Activated CD8-positive, alpha-beta memory T cell treated with anti-CD3 and anti-CD28 coated beads, Interleukin-2, amount 50 U/mL, for 24 hours (primary cell): Measurements from ENCODE around the gene VPS54.

Experiments used
- DNase-seq: peaks from one replicate; pipeline ENCODE4 v3.0.0-alpha.2; 2020; ENCODE audit errors: extremely low read depth

Gene VPS54

GRCh38 chr2:63902149-63902548, 117.1 kb downstream of the VPS54 start:
- DNase-seq: no peak

- no peak for DNase-seq
Measured at GRCh38 chr2:63899639-63900038, 119.6 kb downstream of the VPS54 start.

- DNase-seq: no peak
Measured at GRCh38 chr2:63898839-63899238, 120.4 kb downstream of the VPS54 start.

- DNase-seq: no peak
Measured at GRCh38 chr2:63894167-63894566, 125.1 kb downstream of the VPS54 start.

GRCh38 chr2:63893163-63893562, 126.1 kb downstream of the VPS54 start:
- DNase-seq: no peak

- no peak for DNase-seq
Measured at GRCh38 chr2:63891488-63892030, 127.7 kb downstream of the VPS54 start.

GRCh38 chr2:63890678-63891077, 128.6 kb downstream of the VPS54 start:
- no peak for DNase-seq

GRCh38 chr2:63888490-63889402, 130.5 kb downstream of the VPS54 start:
- no peak for DNase-seq

- DNase-seq: no peak
Measured at GRCh38 chr2:63888053-63888452, 131.2 kb downstream of the VPS54 start.

GRCh38 chr2:63886445-63886844, 132.8 kb downstream of the VPS54 start:
- no peak for DNase-seq

GRCh38 chr2:63882395-63883105, 136.7 kb downstream of the VPS54 start:
- DNase-seq: no peak

- DNase-seq: no peak
Measured at GRCh38 chr2:63881205-63881604, 138.0 kb downstream of the VPS54 start.

- DNase-seq: no peak
Measured at GRCh38 chr2:63880625-63881024, 138.6 kb downstream of the VPS54 start.

- DNase-seq: no peak
Measured at GRCh38 chr2:63879876-63880433, 139.3 kb downstream of the VPS54 start.

GRCh38 chr2:63878486-63878885, 140.7 kb downstream of the VPS54 start:
- no peak for DNase-seq

GRCh38 chr2:63876311-63876710, 142.9 kb downstream of the VPS54 start:
- no peak for DNase-seq

GRCh38 chr2:63875559-63876245, 143.5 kb downstream of the VPS54 start:
- no peak for DNase-seq

GRCh38 chr2:63875131-63875527, 144.1 kb downstream of the VPS54 start:
- DNase-seq: no peak

GRCh38 chr2:63874204-63875130, 144.8 kb downstream of the VPS54 start:
- DNase-seq: no peak

- no peak for DNase-seq
Measured at GRCh38 chr2:63872571-63873328, 146.5 kb downstream of the VPS54 start.
